Measurements from ENCODE around the gene METRN.

- no peak for TF ChIP-seq CTCF (IDR thresholded peaks at IDR 0.05 in 8 of 11, conservative IDR thresholded peaks at IDR 0.05 in 3 of 11)
- TF ChIP-seq POLR2A (IDR thresholded peaks at IDR 0.05), result no peak
Measured at GRCh38 chr16:726438-727290, 11.7 kb downstream of the METRN start, which contains the start of the genes CCDC78 and HAGHL.

Data from spleen (tissue), 7 donors.